Measurements from ENCODE around the gene TERT.

GRCh38 chr5:1212271-1212670 lies 82.6 kb downstream of the TERT start:
- TF ChIP-seq POLR2A (IDR thresholded peaks at IDR 0.05; ENCODE audit: low read length) (no peak), GATA1 (IDR thresholded peaks at IDR 0.05; ENCODE audit: low read depth, low read length) (no peak)
